Right lobe of liver (tissue), 6 donors: Measurements from ENCODE around the gene PEA15. TPM values are rescaled to one million over a fixed set of nuclear protein-coding genes. Genes with fewer than 3 reads are reported as not detected.

Experiments
- ATAC-seq, 4 donors: fragments of 200-7000 bp; cut with Tn5 transposase; one replicate each; pipeline ENCODE4 v1.9.1; 2020; ENCODE audit warnings: mild to moderate bottlenecking in 4 of 4, moderate library complexity in 4 of 4
- DNase-seq, 3 donors: peaks; one replicate each; pipeline ENCODE4 v3.0.0-alpha.2; 2020
- H3K27ac ChIP-seq, 3 donors: fragments of 200-600 bp; one replicate each; pipeline ENCODE4 v1.8.0; 2022
- H3K27me3 ChIP-seq, 2 donors: fragments of 200-600 bp; one replicate each; pipeline ENCODE4 v1.8.0; 2022
- H3K36me3 ChIP-seq, 4 donors: fragments of 200-600 bp; sonication (generic) in 1 of 4; one replicate each; pipeline versions ENCODE4 v1.5.1 to v1.8.0; 2017 to 2022; ENCODE audit warnings: control low read depth in 1 of 4
- H3K4me1 ChIP-seq, 4 donors: fragments of 200-600 bp; sonication (generic) in 1 of 4; one replicate each; pipeline versions ENCODE4 v1.5.1 to v1.8.0; 2017 to 2022; ENCODE audit warnings: control low read depth in 1 of 4
- H3K4me3 ChIP-seq, 3 donors: fragments of 200-600 bp; one replicate each; pipeline ENCODE4 v1.8.0; 2022
- H3K9me3 ChIP-seq, 4 donors: fragments of 200-600 bp; sonication (generic) in 1 of 4; one replicate each; pipeline versions ENCODE4 v1.5.1 to v1.8.0; 2017 to 2022; ENCODE audit warnings: control low read depth in 1 of 4
- CTCF ChIP-seq, 4 donors: fragments of 200-600 bp in 3 of 4; fragments of 450-650 bp in 1 of 4; IDR thresholded peaks; one replicate each; pipeline versions ENCODE4 v1.5.1 to v1.8.0; 2016 to 2022; ENCODE audit warnings: antibody characterized with exemption in 4 of 4, mild to moderate bottlenecking in 2 of 4
- POLR2A ChIP-seq: fragments of 450-650 bp; IDR thresholded peaks from one replicate; pipeline ENCODE4 v1.6.1; 2017; ENCODE audit warnings: antibody characterized with exemption, mild to moderate bottlenecking
- WGBS: methylation state at CpG from one replicate; pipeline ENCODE4 v1.1.6; 2018; ENCODE audit warnings: low coverage, low lambda C conversion rate; ENCODE audit not compliant: insufficient coverage; ENCODE audit errors: missing lambda C conversion rate; 5-methylcytosine and 5-hydroxymethylcytosine counted together
- intact Hi-C, 2 donors: fragments of 100-400 bp; cut with DNase I; formaldehyde crosslinking; loops; one replicate each; pipeline versions ENCODE4 v1.11.2 to v1.14.1; 2022
- total RNA-seq, 6 experiments: library from RNA; depleted of rRNA in 2 of 6; stranded (reverse); fragments of >200 nt in 2 of 6; fragmentation: NEBNext Ultra II Directional in 3 of 6; extraction: Animal tissue kit (Norgen Biotek cat#: 25700) in 3 of 6; gene quantifications; one replicate each; pipeline versions ENCODE4 v1.1.0 to v1.2.4, GENCODE V29; 2016 to 2023
- donor health status: DM: no; HTN: yes; CAD: no.
- donor health status: DM: no; HTN: no; CAD: no.
- donor health status: DM: no; HTN: no; CAD: no.
- donor health status: DM: no; HTN: yes; CAD: no.
- donor health status: DM: no; HTN: yes; CAD: no.

Gene PEA15
- total RNA-seq, 6 experiments from 2014 or later: 11.5 to 45.7 (median 18.0) TPM

GRCh38 chr1:160179336-160179735 is 25.8 kb upstream of the PEA15 start:
- Histone ChIP-seq H3K27ac (no peak overlapping the region), H3K4me1 (no peaks in the 10 kb centered on the region), H3K27me3 (no peaks in the 10 kb centered on the region), H3K36me3 (no peaks in the 10 kb centered on the region), H3K9me3 (no peaks in the 10 kb centered on the region), H3K4me3 (no peak overlapping the region)
- intact Hi-C loops: loop anchor here in 1 of 2 donors (10.0 kb wide), 1 partner anchor 65 kb away; the partner anchor contains the start of gene ATP1A2
- ATAC-seq: no peak
- no peak for DNase-seq
- 81% methylated on average over 4 of the region's 4 CpGs for WGBS
- TF ChIP-seq POLR2A: no peak
- no peak for TF ChIP-seq CTCF (IDR thresholded peaks at IDR 0.05)

GRCh38 chr1:160186246-160186645 is 18.9 kb upstream of the PEA15 start:
- Histone ChIP-seq H3K27ac (no peak overlapping the region), H3K4me1 (no peaks in the 10 kb centered on the region), H3K4me3 (no peak overlapping the region), H3K9me3 (no peaks in the 10 kb centered on the region), H3K36me3 (no peaks in the 10 kb centered on the region), H3K27me3 (no peaks in the 10 kb centered on the region)
- intact Hi-C loops: no loop called here
- 75% methylated on average over 5 of the region's 7 CpGs for WGBS
- ATAC-seq (no peak), DNase-seq (no peak)
- no peak for TF ChIP-seq POLR2A
- TF ChIP-seq CTCF (IDR thresholded peaks at IDR 0.05): no peak

GRCh38 chr1:160186729-160187128 is 18.5 kb upstream of the PEA15 start:
- Histone ChIP-seq H3K4me1 (no peaks in the 10 kb centered on the region), H3K9me3 (no peaks in the 10 kb centered on the region), H3K36me3 (no peaks in the 10 kb centered on the region), H3K4me3 (no peak overlapping the region), H3K27me3 (no peaks in the 10 kb centered on the region), H3K27ac (no peak overlapping the region)
- intact Hi-C loops: no loop called here
- ATAC-seq: no peak
- no peak for DNase-seq
- WGBS: 65% methylated on average over 2 of the region's 2 CpGs
- TF ChIP-seq CTCF (IDR thresholded peaks at IDR 0.05) (no peak), POLR2A (no peak)

- Histone ChIP-seq H3K4me3 (no peak overlapping the region), H3K4me1 (no peaks in the 10 kb centered on the region), H3K36me3 (no peaks in the 10 kb centered on the region), H3K27ac (no peak overlapping the region), H3K27me3 (no peaks in the 10 kb centered on the region), H3K9me3 (no peaks in the 10 kb centered on the region)
- no peak for DNase-seq
- intact Hi-C loops: no loop called here
- WGBS: 44% methylated on average over 3 of the region's 7 CpGs
- ATAC-seq: no peak
- TF ChIP-seq CTCF (IDR thresholded peaks at IDR 0.05) (no peak), POLR2A (no peak)
These were observed 17.8 kb upstream of the PEA15 start for GRCh38 chr1:160187407-160187806.

GRCh38 chr1:160188341-160188740 is 16.8 kb upstream of the PEA15 start:
- 83% methylated on average over 6 of the region's 7 CpGs for WGBS
- H3K36me3 ChIP-seq: no peaks in the 10 kb centered on the region
- DNase-seq (no peak), ATAC-seq (no peak)
- H3K27ac ChIP-seq: no peak overlapping the region
- no peaks in the 10 kb centered on the region for H3K9me3 ChIP-seq
- H3K27me3 ChIP-seq: no peaks in the 10 kb centered on the region
- TF ChIP-seq POLR2A (no peak), CTCF (IDR thresholded peaks at IDR 0.05) (no peak)
- H3K4me1 ChIP-seq: peaks cover 0 to 2% (median 0%) of the 10 kb centered on the region in 4 donors
- intact Hi-C loops: no loop called here
- H3K4me3 ChIP-seq: no peak overlapping the region
